ENCODE measurements around the gene PDE9A. TPM values are rescaled to one million over a fixed set of nuclear protein-coding genes. Genes with fewer than 3 reads are reported as not detected.
A peak's percentile ranks its signal among the peaks of the same experiment; 100 is the strongest.

Gene PDE9A
- total RNA-seq, 1 donor from 2014 or later: 27.4 TPM

DNA sequence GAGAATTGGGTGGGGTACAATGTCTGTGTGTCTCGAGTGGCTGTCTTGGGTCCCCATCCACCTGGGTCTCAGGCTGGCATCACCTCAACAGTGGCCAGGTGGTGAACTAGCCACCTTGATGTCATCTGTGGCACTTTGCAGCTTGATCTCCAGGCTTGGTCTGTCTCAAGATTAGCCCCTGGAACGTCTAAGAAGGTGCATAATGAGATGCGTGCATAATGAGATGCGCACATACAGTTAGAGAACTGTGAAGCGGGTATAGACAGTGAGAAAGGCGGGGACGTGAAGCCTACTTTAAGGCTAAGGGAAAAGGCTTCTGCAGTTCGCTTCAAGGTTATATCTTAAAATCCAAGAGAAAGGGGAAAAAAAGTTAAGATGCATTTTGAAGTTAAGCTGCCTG lies 127.2 kb downstream of the PDE9A start:
- TF ChIP-seq, protein P1, sequence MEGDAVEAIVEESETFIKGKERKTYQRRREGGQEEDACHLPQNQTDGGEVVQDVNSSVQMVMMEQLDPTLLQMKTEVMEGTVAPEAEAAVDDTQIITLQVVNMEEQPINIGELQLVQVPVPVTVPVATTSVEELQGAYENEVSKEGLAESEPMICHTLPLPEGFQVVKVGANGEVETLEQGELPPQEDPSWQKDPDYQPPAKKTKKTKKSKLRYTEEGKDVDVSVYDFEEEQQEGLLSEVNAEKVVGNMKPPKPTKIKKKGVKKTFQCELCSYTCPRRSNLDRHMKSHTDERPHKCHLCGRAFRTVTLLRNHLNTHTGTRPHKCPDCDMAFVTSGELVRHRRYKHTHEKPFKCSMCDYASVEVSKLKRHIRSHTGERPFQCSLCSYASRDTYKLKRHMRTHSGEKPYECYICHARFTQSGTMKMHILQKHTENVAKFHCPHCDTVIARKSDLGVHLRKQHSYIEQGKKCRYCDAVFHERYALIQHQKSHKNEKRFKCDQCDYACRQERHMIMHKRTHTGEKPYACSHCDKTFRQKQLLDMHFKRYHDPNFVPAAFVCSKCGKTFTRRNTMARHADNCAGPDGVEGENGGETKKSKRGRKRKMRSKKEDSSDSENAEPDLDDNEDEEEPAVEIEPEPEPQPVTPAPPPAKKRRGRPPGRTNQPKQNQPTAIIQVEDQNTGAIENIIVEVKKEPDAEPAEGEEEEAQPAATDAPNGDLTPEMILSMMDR (IDR thresholded peaks at IDR 0.05; ENCODE audit: unreplicated experiment): no peak
- H3K4me3 Mint-ChIP-seq: peak overlapping the region; percentile 61
- peaks cover 26% of the 10 kb centered on the region for H3K4me1 Mint-ChIP-seq
- H3K27me3 Mint-ChIP-seq (ENCODE audit: low read depth): peaks cover 34% of the 10 kb centered on the region
- H3K9me3 Mint-ChIP-seq: no peaks in the 10 kb centered on the region
- DNase-seq (ENCODE audit: low spot score in 2 of 2, unreplicated experiment in 2 of 2): no peak
- no peak overlapping the region for H3K27ac Mint-ChIP-seq
- H3K36me3 Mint-ChIP-seq: peaks cover 16% of the 10 kb centered on the region

DNA sequence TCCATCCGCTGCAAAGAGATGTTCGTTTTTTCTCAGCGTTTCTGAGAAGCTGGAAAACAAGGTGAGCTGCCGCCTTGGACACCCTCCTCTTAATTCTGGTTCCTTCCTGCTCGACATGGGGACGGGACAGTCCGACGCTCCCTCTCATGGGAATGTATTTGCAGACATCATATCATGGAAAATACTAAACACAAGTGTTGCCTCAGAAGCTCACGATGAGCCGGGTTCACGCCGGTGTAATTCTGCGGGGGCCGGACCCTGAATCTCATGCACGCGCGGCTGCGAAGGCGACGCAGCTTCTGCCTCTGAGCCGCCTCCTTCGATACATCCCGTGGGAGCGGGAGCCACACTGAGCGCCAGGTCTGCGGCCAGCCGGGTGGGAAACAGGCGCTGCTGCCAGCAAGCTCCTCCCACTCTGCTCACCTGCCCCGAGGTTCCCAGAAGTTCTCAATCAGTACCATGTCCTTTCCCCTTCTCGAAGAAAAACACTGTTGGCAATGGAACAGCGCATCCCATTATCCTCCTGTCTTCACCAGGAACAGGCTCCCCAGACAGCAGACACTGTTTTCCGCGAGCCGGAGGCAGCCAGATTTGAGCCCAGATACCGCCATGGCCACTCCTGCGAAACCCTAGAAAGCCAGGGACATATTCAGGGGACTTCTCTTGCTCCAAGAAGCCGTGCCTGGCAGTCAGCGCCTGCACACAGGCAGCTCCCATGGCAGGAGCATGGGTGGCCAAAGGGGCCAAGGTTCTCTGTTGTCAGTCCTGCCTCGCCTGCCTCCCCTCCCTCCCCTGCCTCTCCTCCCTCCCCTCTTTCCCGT lies 127.9 kb downstream of the PDE9A start:
- Mint-ChIP-seq H3K36me3 (peaks cover 10% of the 10 kb centered on the region), H3K4me3 (peak overlapping the region; percentile 61), H3K4me1 (peaks cover 26% of the 10 kb centered on the region), H3K9me3 (no peaks in the 10 kb centered on the region), H3K27ac (no peak overlapping the region), H3K27me3 (ENCODE audit: low read depth) (peaks cover 34% of the 10 kb centered on the region)
- DNase-seq (ENCODE audit: low spot score in 2 of 2, unreplicated experiment in 2 of 2): peak in 1 of 2 experiments; percentile 56
- TF ChIP-seq, protein P1 (IDR thresholded peaks at IDR 0.05; ENCODE audit: unreplicated experiment): no peak

DNA sequence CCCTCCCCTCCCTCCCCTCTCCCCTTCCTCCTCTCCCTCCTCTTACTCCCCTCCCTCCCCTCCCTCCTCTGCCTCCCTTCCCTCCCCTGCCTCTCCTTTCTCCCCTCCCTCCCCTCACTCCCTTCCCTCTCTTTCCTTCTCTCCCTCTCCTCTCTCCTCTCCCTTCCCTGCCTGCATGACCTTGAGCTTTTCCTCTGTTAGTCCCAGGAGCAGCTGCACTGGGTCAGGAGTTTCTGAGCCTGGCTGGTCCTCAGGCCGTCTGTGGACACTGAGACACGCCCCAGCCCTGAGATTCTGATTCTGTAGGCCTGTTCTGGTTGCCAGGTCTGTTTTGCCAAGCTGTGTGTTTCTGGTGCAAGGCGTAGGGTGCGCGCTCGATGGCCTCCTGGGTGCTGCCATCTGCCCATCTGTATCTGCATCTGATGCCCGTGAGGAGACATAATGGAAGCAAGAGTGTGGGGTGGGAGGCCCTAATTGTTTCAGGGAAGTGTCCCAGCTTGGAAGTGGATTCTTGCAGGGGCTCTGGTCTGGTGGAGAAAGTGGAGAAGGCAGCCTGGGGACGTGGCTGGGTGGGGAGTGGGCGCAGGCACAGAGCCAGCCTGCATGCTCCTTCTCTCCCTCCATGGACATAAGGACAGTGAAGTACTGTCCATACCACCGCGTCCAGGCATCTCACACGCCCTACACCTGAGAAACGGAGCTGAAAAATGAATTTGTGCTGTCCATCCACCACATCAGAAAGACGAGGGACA lies 128.7 kb downstream of the PDE9A start:
- Mint-ChIP-seq H3K4me3 (peak overlapping the region; percentile 28), H3K27me3 (ENCODE audit: low read depth) (peaks cover 34% of the 10 kb centered on the region), H3K27ac (peak overlapping the region; percentile 4), H3K9me3 (peaks cover 4% of the 10 kb centered on the region), H3K4me1 (peaks cover 26% of the 10 kb centered on the region), H3K36me3 (peaks cover 7% of the 10 kb centered on the region)
- no peak for DNase-seq (ENCODE audit: low spot score in 2 of 2, unreplicated experiment in 2 of 2)
- TF ChIP-seq, protein P1 (IDR thresholded peaks at IDR 0.05; ENCODE audit: unreplicated experiment): no peak

DNA sequence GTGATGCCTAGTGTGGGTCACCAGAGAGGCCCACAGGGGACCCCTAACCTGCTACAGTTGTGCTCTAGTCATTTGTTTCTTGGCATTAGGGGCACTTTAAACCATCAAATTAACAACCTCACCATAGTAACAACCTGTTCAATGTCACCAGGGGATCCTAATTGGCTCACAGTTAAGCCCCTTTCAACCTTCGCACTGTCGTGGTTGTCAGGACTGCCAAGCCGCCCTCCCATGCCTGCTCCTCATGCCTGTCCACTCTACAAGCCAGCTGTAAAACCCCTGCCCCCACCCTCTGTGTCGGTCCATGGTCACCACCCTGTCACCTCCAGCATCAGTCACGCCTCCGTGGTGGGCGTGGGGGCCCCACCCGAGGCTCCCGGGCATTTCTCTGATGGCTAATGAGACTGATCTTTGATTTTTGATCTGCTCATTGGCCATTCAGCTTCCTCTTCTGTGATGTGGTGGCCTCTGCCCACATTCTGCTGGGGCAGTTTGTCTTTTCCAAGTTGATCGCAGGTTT lies 129.4 kb downstream of the PDE9A start:
- Mint-ChIP-seq H3K4me3 (no peak overlapping the region), H3K36me3 (peaks cover 3% of the 10 kb centered on the region), H3K4me1 (peaks cover 26% of the 10 kb centered on the region), H3K27ac (no peak overlapping the region), H3K27me3 (ENCODE audit: low read depth) (peaks cover 32% of the 10 kb centered on the region), H3K9me3 (peaks cover 4% of the 10 kb centered on the region)
- TF ChIP-seq, protein P1 (IDR thresholded peaks at IDR 0.05; ENCODE audit: unreplicated experiment): no peak
- DNase-seq (ENCODE audit: low spot score in 2 of 2, unreplicated experiment in 2 of 2): no peak

DNA sequence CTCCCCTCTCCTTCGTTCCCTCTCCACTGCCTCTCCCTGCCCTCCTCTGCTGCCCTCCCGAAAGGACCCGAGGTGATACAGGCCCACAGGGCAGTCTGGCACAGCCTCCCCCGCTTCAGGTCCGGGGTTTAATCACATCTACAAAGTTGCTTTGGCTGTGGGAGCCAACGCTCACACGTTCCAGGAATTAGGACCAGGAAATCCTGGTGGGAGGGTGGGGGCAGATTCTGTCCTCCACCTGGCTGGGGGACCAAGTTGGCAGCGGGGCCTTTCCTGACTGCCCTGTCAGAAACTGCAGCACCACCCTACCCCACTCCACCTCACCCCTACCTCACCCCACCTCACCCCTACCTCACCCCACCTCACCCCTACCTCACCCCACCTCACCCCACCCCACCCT lies 130.9 kb downstream of the PDE9A start:
- Mint-ChIP-seq H3K27me3 (ENCODE audit: low read depth) (peaks cover 30% of the 10 kb centered on the region), H3K9me3 (peaks cover 4% of the 10 kb centered on the region), H3K4me3 (no peak overlapping the region), H3K4me1 (peaks cover 26% of the 10 kb centered on the region), H3K27ac (no peak overlapping the region), H3K36me3 (no peaks in the 10 kb centered on the region)
- TF ChIP-seq, protein P1 (IDR thresholded peaks at IDR 0.05; ENCODE audit: unreplicated experiment): no peak
- DNase-seq (ENCODE audit: low spot score in 2 of 2, unreplicated experiment in 2 of 2): no peak

All from mesothelial cell of epicardium (in vitro differentiated cells).